Measurements from ENCODE around the gene GSDMA. TPM values are rescaled to one million over a fixed set of nuclear protein-coding genes. Genes with fewer than 3 reads are reported as not detected.

GSDMA gene
- total and polyA plus RNA-seq, 2 experiments from 2014 or later = 0.08 TPM; not detected in 1

DNA sequence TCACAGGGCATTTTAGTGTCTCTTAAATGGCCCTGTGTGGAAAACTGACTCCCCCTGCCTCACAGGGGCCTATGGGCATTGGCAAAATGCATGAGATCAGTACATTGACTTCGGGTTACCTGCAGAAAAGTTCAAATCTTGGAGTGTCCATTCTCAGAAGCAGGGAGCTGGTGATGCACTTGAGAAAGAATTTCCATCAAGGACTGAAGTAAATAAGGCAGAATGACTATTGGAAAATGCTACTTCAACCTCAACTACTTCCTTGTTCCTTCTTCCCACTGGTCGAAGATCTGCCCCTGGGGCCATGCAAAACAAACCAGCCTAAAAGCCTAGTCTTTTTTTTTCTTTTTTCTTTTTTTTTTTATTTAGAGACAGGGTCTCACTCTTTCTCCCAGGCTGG lies 13.8 kb upstream of the GSDMA start:
- Histone ChIP-seq H4K20me1 (ENCODE audit: insufficient read depth, poor library complexity, severe bottlenecking) (no peaks in the 10 kb centered on the region), H3K4me2 (no peak overlapping the region), H3K27ac (peak overlapping the region; percentile 37), H3K36me3 (replicated peaks; ENCODE audit: insufficient read depth, low read depth) (no peaks in the 10 kb centered on the region), H3K27me3 (no peaks in the 10 kb centered on the region), H2AFZ (no peak overlapping the region), H3K79me2 (no peaks in the 10 kb centered on the region), H3K4me1 (ENCODE audit: insufficient read depth) (peaks cover 8% of the 10 kb centered on the region), H3K4me3 (no peak overlapping the region), H3K9me2 (replicated peaks; ENCODE audit: insufficient read depth) (no peaks in the 10 kb centered on the region), H3K9me3 (ENCODE audit: low read depth) (no peaks in the 10 kb centered on the region)
- DNase-seq (ENCODE audit: low spot score) = no peak
- TF ChIP-seq EZH2 (IDR thresholded peaks at IDR 0.05; ENCODE audit: borderline replicate concordance) = no peak
- TF ChIP-seq, protein P1, sequence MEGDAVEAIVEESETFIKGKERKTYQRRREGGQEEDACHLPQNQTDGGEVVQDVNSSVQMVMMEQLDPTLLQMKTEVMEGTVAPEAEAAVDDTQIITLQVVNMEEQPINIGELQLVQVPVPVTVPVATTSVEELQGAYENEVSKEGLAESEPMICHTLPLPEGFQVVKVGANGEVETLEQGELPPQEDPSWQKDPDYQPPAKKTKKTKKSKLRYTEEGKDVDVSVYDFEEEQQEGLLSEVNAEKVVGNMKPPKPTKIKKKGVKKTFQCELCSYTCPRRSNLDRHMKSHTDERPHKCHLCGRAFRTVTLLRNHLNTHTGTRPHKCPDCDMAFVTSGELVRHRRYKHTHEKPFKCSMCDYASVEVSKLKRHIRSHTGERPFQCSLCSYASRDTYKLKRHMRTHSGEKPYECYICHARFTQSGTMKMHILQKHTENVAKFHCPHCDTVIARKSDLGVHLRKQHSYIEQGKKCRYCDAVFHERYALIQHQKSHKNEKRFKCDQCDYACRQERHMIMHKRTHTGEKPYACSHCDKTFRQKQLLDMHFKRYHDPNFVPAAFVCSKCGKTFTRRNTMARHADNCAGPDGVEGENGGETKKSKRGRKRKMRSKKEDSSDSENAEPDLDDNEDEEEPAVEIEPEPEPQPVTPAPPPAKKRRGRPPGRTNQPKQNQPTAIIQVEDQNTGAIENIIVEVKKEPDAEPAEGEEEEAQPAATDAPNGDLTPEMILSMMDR (IDR thresholded peaks at IDR 0.05; ENCODE audit: poor library complexity) = no peak
- TF ChIP-seq EZH2phosphoT487 (IDR thresholded peaks at IDR 0.05; ENCODE audit: low read depth, severe bottlenecking, unreplicated experiment) = no peak
- WGBS (ENCODE audit: low lambda C conversion rate, missing lambda C conversion rate) = 82% methylated on average over 2 of the region's 2 CpGs

DNA sequence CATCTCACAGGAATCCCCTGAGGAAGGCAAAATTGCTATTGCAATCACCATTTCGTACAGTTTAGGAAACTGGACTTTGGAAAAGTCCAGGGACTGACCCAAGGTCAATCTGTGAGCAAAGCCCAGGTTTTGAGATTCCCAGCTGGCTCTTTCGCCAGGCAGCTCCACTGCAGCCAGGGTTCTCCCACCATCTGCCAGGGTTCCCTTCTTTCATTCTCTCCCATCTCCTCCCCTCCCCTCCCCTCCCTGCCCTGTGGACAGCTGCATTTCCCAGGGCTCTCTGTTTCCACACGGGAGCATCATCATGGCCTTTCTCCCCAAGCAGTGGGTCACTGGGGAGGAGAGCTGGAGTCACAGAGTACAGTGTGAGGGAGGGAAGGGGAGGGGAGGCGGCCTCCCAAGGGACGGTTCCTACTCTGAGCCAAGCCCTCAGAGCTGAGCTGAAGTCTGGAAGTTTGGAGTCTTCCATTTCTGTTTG lies 11.9 kb upstream of the GSDMA start:
- Histone ChIP-seq H2AFZ (no peak overlapping the region), H4K20me1 (ENCODE audit: insufficient read depth, poor library complexity, severe bottlenecking) (no peaks in the 10 kb centered on the region), H3K9me2 (replicated peaks; ENCODE audit: insufficient read depth) (no peaks in the 10 kb centered on the region), H3K36me3 (replicated peaks; ENCODE audit: insufficient read depth, low read depth) (no peaks in the 10 kb centered on the region), H3K27me3 (no peaks in the 10 kb centered on the region), H3K79me2 (no peaks in the 10 kb centered on the region), H3K4me1 (ENCODE audit: insufficient read depth) (peaks cover 8% of the 10 kb centered on the region), H3K9me3 (ENCODE audit: low read depth) (no peaks in the 10 kb centered on the region), H3K4me2 (no peak overlapping the region), H3K27ac (no peak overlapping the region), H3K4me3 (no peak overlapping the region)
- DNase-seq (ENCODE audit: low spot score) = no peak
- 63% methylated on average over 5 of the region's 5 CpGs for WGBS (ENCODE audit: low lambda C conversion rate, missing lambda C conversion rate)
- TF ChIP-seq EZH2phosphoT487 (IDR thresholded peaks at IDR 0.05; ENCODE audit: low read depth, severe bottlenecking, unreplicated experiment) = no peak
- TF ChIP-seq, protein P1 (IDR thresholded peaks at IDR 0.05; ENCODE audit: poor library complexity) = no peak
- no peak for TF ChIP-seq EZH2 (IDR thresholded peaks at IDR 0.05; ENCODE audit: borderline replicate concordance)

DNA sequence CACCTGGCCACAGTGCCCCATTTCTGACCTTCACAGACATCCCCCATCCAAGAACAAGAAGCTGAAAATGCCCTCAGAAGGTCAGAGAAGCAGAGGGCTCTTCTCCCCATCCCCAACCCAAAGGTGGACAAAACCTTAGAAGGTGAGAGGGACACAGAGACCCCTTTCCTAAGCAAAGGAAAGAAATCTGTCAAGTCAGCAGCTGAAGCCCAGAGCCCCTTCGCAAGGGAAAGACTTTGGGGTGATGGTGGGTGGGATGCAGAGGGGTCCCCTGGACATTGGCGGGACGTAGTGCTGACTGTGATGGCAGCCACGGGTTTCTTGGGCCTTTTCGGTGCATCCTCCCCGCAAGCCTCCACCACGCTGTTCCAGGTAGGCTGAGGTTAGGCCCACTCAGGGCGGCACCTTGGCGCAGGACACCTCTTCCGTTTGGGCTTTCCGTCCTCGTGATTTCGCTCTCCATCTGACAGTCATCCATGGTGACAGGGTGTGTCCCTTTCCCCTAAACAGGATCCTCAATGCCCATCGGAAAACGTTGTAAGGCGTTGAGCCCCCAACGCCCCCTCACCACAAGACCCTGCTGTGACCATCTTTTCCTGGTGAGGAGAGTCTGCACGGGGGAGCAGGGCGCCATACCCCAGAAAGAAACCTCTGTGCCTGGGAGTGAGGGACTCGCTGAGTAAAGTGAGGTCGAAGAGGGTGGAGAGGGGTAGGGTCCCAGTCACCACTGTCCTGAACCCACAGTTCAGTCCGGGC lies 10.7 kb upstream of the GSDMA start:
- H3K4me3 ChIP-seq = peak overlapping the region; percentile 27
- WGBS (ENCODE audit: low lambda C conversion rate, missing lambda C conversion rate) = 67% methylated on average over 18 of the region's 22 CpGs

More for the DNA sequence above, 10.7 kb upstream of the GSDMA start:
- no peak for DNase-seq (ENCODE audit: low spot score)
- H3K4me2 ChIP-seq = peak overlapping the region; percentile 92
- H3K9me3 ChIP-seq (ENCODE audit: low read depth) = no peaks in the 10 kb centered on the region
- no peaks in the 10 kb centered on the region for H4K20me1 ChIP-seq (ENCODE audit: insufficient read depth, poor library complexity, severe bottlenecking)
- TF ChIP-seq, protein P1 (IDR thresholded peaks at IDR 0.05; ENCODE audit: poor library complexity) = no peak
- TF ChIP-seq EZH2 (IDR thresholded peaks at IDR 0.05; ENCODE audit: borderline replicate concordance) (no peak), EZH2phosphoT487 (IDR thresholded peaks at IDR 0.05; ENCODE audit: low read depth, severe bottlenecking, unreplicated experiment) (no peak)
- no peaks in the 10 kb centered on the region for H3K36me3 ChIP-seq (replicated peaks; ENCODE audit: insufficient read depth, low read depth)
- peaks cover 8% of the 10 kb centered on the region for H3K4me1 ChIP-seq (ENCODE audit: insufficient read depth)
- no peaks in the 10 kb centered on the region for H3K79me2 ChIP-seq
- peak overlapping the region; percentile 89 for H2AFZ ChIP-seq
- H3K27me3 ChIP-seq = no peaks in the 10 kb centered on the region
- H3K27ac ChIP-seq = no peak overlapping the region
- no peaks in the 10 kb centered on the region for H3K9me2 ChIP-seq (replicated peaks; ENCODE audit: insufficient read depth)
